ENCODE measurements around the gene THOC5.

Gene THOC5

GRCh38 chr22:29478326-29479276, 75.0 kb downstream of the THOC5 start:
- in situ Hi-C loops (cut with MboI; ENCODE audit: low sequenced_read_pairs): no loop called here

DNA sequence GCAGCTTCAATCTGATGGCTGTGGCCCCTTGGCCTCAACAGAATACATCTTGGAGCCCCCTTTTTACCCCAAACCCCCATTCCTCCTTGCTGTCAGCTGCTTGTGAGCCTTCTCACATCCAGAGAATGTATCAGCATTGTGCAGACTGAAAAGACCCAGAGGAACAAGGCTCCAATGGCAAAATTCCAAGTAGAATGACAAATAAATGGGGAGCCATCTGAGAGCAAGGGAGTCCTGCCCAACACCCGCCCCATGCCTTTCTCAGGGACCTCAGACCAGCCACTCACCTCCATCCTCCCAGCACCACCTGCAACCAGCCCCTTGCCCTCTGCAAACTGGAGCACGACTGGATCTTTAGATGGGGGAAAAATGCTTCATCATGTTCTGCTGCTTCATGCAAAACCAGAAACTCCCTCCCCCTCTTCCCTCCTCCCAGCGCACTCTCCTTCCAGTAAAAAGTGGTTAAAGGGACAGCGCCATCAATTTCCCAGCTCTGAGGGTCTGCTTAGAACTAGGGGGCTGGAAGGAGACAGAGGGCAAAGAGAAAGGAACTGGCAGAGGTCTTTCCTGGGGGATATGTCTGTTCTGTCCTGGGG, 75.7 kb downstream of the THOC5 start:
- in situ Hi-C loops (cut with MboI; ENCODE audit: low sequenced_read_pairs): no loop called here

DNA sequence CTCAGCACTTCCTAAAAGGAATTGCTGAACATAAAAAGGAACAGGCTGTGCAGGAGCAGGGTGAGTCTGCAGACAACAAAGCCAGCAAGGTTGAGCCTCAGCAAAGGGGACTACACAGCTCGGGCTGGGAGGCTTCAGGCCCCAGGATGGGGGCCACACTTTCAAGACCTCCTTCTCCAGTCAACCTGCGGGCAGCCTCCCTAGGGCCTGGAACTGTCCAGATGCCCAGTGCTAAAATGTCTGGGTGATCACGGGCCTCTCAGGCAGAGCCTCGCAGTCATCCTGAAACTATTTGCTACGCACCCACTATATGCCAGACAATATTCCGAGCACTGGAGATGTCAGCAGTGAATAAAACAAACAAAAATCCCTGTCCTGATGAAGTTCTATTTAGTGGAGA, 77.4 kb downstream of the THOC5 start:
- in situ Hi-C loops (cut with MboI; ENCODE audit: low sequenced_read_pairs): no loop called here

DNA sequence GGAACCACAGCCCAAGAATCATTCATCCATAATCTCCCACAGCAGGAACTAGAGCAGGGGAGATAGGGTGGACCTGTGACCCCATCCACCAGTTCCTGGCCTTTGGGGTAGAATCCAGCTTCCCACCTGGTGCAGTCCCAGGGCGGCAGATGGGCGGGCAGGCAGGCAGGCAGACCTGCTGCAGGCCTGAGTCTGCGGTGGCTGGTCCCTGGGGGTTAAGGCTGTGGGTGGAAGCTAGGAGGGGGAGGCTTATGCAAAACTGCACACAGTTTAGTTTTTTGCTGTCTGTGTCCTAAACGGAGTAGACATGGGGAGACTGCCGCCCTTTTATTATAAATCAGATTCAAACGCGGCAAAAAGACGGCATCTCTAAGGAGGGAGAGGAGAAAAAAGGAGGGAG, 78.0 kb downstream of the THOC5 start:
- in situ Hi-C loops (cut with MboI; ENCODE audit: low sequenced_read_pairs): no loop called here

DNA sequence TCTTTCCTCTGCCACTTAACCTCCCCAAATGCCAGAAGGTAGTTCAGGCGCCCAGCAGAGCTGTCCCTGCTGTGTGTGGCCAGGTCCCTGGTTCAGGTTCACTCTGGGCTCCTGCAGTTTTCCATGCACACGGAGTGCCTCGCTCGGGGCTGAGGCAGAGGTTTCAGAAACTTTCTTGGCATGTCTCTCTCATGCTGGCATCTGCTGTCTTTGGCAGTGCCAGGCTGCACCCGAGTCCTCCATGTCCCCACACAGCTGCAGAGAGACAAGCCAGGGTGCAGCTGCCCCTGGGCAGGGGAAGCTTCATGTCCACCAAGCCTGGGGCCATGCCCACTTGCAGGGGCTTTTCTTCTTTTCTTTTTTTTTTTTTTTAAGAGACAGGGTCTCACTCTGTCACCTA, 80.6 kb downstream of the THOC5 start:
- in situ Hi-C loops (cut with MboI; ENCODE audit: low sequenced_read_pairs): no loop called here

DNA sequence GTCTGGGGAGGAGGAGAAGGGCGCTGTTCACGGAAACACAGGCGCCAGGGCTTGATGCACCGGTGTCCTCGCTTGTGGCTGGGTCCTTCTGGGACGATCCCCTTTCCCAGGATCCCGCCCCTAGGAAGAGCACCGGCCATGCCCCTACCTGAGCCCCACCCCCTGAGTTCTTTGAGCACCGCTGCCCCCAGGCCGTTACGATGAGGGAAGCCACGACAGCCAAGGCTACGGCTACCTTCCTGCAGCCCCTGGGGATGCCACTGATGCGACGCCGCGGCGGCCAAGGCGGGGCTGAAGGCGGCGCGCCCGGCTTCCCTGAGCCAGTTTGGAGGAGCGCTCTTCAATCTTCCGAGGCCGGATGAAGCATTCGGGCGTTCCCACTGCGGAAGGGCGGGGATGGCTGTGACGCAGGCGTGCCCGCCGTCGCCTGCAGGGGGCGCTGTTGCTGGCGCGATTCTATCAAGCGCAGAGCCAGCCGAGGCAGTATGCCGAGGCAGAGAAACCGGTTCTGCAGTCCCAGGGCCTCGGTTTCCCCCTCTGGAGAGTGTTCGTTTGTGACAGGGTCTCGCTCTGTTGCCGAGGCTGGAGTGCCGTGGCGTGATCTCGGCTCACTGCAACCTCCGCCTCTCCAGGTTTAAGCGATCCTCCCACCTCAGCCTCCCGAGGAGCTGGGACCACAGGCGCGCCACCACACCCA, 83.2 kb downstream of the THOC5 start:
- in situ Hi-C loops (cut with MboI; ENCODE audit: low sequenced_read_pairs): no loop called here

GRCh38 chr22:29469755-29470154, 83.8 kb downstream of the THOC5 start:
- in situ Hi-C loops (cut with MboI; ENCODE audit: low sequenced_read_pairs): no loop called here

DNA sequence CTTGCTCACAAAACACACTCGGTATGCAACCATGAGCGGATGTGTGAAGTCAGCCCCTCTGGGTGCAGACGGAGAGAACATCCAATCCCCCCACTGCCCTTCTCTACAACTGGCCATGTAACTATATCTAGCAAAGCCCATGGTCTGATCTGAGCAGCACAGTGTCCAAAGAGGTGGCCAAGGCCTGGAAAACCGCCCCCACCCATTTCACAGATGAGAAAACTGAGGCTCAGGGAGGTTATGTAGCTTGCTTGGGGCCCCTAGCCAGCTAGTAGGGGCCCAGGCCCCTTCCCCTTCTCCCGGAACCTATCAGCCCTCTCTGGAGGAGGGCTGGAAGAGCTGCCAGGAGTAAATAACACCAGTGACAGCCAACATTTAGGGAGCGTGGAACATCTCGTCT, 89.0 kb downstream of the THOC5 start:
- in situ Hi-C loops (cut with MboI; ENCODE audit: low sequenced_read_pairs): no loop called here

- in situ Hi-C loops (cut with MboI; ENCODE audit: low sequenced_read_pairs): no loop called here
Observed at GRCh38 chr22:29463629-29464028, 89.9 kb downstream of the THOC5 start.

DNA sequence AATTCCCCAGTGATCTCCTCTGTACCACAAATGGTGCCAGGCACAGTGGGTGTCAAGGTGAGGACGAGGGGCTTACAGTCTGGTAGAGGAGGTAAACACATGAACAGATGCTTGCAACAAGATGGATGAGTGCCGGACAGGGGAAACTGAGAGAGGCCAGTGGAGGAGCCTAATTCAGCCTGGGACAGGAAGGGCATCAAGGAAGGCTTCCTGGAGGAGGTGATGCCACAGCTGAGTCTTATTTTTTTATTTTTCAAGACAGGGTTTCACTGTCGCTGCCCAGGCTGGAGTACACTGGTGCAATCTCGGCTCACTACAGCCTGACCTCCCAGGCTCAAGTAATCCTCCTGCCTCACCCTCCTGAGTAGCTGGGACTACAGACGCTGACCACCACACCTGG, 92.3 kb downstream of the THOC5 start:
- in situ Hi-C loops (cut with MboI; ENCODE audit: low sequenced_read_pairs): no loop called here

- in situ Hi-C loops (cut with MboI; ENCODE audit: low sequenced_read_pairs): no loop called here
Observed at GRCh38 chr22:29459773-29460172, 93.8 kb downstream of the THOC5 start.

DNA sequence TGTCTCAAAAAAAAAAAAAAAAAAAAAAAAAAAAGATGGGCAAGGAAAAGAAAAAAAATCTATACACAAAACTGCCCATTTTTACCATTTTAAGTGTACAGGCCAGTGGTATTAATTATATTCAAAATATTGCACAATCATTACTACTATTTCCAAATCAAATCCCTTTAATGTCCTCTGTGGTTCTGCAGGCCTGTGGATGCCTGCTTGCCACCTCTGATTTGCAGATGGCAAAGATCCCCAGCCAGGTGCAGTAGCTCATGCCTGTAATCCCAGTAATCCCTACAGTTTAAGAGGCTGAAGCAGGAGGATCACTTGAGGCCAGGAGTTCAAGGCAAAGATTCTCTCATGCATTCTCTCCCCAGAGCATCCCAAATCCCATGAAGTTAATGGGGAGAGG, 95.0 kb downstream of the THOC5 start:
- in situ Hi-C loops (cut with MboI; ENCODE audit: low sequenced_read_pairs): no loop called here

DNA sequence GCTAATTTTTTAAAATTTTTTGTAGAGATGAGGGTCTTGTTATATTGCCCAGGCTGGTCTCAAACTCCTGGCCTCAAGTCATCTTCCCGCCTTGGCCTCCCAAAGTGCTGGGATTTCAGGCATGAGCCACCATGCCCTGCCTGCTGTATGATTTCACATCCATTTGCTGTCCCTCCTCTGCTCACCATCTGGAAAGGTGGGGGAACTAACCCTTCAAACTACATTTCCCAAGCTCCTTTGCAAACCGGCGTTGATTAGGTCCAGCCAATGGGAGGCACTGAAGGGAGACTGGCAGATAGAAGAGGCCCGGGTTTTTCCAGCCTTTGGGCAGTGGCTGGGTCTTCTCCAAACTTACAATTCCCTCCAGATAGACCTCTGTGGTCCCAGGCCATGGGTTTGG, 95.8 kb downstream of the THOC5 start:
- in situ Hi-C loops (cut with MboI; ENCODE audit: low sequenced_read_pairs): no loop called here

DNA sequence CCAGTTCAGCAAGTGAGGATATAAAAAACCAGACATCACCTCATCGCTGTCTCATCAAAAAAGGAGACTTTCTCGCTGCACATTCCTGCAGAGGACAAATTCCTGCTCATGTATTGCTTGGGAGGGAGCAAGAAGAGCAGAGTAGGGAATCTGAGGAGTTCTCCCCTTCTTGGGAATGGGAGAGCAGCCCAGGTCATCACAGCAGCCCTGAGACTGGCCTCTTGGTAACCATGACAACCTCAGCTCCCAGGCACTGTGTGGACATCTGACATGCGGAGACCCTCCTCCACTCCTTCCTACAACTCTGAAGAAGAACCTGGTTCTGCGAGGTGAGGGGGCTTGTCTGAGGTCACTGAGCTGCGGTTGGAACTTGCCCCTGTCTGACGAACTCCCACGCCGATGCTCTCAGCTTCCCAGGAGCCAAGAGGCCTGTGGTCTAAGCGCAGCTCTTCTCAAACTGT, 97.3 kb downstream of the THOC5 start:
- in situ Hi-C loops (cut with MboI; ENCODE audit: low sequenced_read_pairs): no loop called here
